Measurements from ENCODE around the gene CNN1. TPM values are rescaled to one million over a fixed set of nuclear protein-coding genes. Genes with fewer than 3 reads are reported as not detected.
A peak's percentile ranks its signal among the peaks of the same experiment; 100 is the strongest.

The CNN1 gene
- total and polyA plus RNA-seq, 9 of the 15 experiments (the other 6 are each of a cell fraction or from before 2014, with no cell fraction given): 0.23 to 10.6 (median 5.2) TPM

DNA sequence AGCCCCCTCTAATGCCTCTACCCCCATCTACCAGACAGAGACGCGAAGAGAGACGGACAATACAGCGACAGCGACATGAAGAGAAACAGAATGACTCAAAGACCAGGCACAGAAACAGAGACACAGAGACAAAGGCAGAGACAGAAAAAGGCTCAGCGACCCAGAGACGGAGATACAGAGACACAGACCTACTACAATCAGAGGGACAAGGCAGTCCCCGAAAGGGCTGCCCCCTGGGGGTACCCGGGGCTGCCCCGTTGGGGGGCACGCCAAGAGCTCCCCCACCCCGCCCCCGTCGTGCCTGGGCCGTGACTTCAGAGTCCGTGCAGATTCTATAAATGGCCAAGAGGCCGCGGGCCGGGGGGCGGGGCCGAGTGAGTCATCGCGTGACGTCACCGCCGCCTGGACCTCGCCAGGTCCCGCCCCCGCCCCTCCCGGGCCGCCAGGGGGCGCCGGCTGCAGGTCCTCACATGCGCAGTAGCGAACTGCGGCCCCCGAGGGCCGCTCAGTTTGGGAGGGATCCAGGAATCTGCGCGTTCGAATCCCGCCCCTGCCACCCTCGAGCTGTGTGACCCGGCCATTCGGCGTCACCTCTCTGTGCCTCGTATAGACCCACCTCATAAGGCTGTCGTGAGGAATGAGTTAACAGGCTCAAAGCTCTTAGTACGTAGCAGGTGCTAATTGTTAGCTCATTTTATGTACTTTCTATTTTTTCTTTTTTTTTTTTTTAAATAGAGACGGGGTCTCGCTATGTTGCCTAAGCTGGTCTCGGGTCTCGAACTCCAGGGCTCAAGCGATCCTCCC, 2.7 kb upstream of the CNN1 start (continued):
- TF ChIP-seq DMBX1 (CRISPR knock-in tag; IDR thresholded peaks at IDR 0.05; ENCODE audit: borderline replicate concordance): peak; percentile 78; the same call in 1 of the 2 replicates
- TF ChIP-seq CCNT2 (IDR thresholded peaks at IDR 0.05; ENCODE audit: borderline replicate concordance, extremely low read depth, insufficient read length, low read depth, low read length): peak; percentile 97
- no peak for TF ChIP-seq ZNF239 (CRISPR knock-in tag; IDR thresholded peaks at IDR 0.05)
- TF ChIP-seq EP400 (IDR thresholded peaks at IDR 0.05): peak; percentile 26
- no peak for TF ChIP-seq ZNF121 (CRISPR knock-in tag; conservative IDR thresholded peaks at IDR 0.05)
- TF ChIP-seq ELF1 (tag; IDR thresholded peaks at IDR 0.05): no peak
- TF ChIP-seq PHB (CRISPR knock-in tag; IDR thresholded peaks at IDR 0.05): no peak
- peak; percentile 94 for TF ChIP-seq HMGN3 (IDR thresholded peaks at IDR 0.05; ENCODE audit: borderline replicate concordance, extremely low read depth, insufficient read length, low read depth, low read length)
- TF ChIP-seq SLC30A9 (CRISPR knock-in tag; IDR thresholded peaks at IDR 0.05): no peak
- TF ChIP-seq, protein P1, sequence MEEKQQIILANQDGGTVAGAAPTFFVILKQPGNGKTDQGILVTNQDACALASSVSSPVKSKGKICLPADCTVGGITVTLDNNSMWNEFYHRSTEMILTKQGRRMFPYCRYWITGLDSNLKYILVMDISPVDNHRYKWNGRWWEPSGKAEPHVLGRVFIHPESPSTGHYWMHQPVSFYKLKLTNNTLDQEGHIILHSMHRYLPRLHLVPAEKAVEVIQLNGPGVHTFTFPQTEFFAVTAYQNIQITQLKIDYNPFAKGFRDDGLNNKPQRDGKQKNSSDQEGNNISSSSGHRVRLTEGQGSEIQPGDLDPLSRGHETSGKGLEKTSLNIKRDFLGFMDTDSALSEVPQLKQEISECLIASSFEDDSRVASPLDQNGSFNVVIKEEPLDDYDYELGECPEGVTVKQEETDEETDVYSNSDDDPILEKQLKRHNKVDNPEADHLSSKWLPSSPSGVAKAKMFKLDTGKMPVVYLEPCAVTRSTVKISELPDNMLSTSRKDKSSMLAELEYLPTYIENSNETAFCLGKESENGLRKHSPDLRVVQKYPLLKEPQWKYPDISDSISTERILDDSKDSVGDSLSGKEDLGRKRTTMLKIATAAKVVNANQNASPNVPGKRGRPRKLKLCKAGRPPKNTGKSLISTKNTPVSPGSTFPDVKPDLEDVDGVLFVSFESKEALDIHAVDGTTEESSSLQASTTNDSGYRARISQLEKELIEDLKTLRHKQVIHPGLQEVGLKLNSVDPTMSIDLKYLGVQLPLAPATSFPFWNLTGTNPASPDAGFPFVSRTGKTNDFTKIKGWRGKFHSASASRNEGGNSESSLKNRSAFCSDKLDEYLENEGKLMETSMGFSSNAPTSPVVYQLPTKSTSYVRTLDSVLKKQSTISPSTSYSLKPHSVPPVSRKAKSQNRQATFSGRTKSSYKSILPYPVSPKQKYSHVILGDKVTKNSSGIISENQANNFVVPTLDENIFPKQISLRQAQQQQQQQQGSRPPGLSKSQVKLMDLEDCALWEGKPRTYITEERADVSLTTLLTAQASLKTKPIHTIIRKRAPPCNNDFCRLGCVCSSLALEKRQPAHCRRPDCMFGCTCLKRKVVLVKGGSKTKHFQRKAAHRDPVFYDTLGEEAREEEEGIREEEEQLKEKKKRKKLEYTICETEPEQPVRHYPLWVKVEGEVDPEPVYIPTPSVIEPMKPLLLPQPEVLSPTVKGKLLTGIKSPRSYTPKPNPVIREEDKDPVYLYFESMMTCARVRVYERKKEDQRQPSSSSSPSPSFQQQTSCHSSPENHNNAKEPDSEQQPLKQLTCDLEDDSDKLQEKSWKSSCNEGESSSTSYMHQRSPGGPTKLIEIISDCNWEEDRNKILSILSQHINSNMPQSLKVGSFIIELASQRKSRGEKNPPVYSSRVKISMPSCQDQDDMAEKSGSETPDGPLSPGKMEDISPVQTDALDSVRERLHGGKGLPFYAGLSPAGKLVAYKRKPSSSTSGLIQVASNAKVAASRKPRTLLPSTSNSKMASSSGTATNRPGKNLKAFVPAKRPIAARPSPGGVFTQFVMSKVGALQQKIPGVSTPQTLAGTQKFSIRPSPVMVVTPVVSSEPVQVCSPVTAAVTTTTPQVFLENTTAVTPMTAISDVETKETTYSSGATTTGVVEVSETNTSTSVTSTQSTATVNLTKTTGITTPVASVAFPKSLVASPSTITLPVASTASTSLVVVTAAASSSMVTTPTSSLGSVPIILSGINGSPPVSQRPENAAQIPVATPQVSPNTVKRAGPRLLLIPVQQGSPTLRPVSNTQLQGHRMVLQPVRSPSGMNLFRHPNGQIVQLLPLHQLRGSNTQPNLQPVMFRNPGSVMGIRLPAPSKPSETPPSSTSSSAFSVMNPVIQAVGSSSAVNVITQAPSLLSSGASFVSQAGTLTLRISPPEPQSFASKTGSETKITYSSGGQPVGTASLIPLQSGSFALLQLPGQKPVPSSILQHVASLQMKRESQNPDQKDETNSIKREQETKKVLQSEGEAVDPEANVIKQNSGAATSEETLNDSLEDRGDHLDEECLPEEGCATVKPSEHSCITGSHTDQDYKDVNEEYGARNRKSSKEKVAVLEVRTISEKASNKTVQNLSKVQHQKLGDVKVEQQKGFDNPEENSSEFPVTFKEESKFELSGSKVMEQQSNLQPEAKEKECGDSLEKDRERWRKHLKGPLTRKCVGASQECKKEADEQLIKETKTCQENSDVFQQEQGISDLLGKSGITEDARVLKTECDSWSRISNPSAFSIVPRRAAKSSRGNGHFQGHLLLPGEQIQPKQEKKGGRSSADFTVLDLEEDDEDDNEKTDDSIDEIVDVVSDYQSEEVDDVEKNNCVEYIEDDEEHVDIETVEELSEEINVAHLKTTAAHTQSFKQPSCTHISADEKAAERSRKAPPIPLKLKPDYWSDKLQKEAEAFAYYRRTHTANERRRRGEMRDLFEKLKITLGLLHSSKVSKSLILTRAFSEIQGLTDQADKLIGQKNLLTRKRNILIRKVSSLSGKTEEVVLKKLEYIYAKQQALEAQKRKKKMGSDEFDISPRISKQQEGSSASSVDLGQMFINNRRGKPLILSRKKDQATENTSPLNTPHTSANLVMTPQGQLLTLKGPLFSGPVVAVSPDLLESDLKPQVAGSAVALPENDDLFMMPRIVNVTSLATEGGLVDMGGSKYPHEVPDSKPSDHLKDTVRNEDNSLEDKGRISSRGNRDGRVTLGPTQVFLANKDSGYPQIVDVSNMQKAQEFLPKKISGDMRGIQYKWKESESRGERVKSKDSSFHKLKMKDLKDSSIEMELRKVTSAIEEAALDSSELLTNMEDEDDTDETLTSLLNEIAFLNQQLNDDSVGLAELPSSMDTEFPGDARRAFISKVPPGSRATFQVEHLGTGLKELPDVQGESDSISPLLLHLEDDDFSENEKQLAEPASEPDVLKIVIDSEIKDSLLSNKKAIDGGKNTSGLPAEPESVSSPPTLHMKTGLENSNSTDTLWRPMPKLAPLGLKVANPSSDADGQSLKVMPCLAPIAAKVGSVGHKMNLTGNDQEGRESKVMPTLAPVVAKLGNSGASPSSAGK (IDR thresholded peaks at IDR 0.05): no peak; the same call in 1 of the 2 replicates
- peak; percentile 88 for TF ChIP-seq POLR2G (IDR thresholded peaks at IDR 0.05; ENCODE audit: low read depth, low read length)
- TF ChIP-seq, protein P2, sequence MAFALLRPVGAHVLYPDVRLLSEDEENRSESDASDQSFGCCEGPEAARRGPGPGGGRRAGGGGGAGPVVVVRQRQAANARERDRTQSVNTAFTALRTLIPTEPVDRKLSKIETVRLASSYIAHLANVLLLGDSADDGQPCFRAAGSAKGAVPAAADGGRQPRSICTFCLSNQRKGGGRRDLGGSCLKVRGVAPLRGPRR (CRISPR knock-in tag; IDR thresholded peaks at IDR 0.05): peak; percentile 41
- TF ChIP-seq THRAP3 (IDR thresholded peaks at IDR 0.05; ENCODE audit: borderline replicate concordance): no peak
- peak; percentile 74; the same call in 1 of the 2 replicates for TF ChIP-seq ATF2 (CRISPR knock-in tag; IDR thresholded peaks at IDR 0.05)
